Skeletal muscle tissue (tissue), 4 donors: ENCODE results near the gene DCXR. TPM values are rescaled to one million over a fixed set of nuclear protein-coding genes. Genes with fewer than 3 reads are reported as not detected.
A peak's percentile ranks its signal among the peaks of the same experiment; 100 is the strongest.

ENCODE experiments used
- H3K27ac ChIP-seq: one replicate; pipeline ENCODE4 v1.7.0; 2013; ENCODE audit warnings: mild to moderate bottlenecking, low read depth, low read length, inconsistent platforms
- H3K27me3 ChIP-seq, 3 donors: one replicate each; pipeline ENCODE4 v1.7.0; 2013; ENCODE audit warnings: low read length in 3 of 3; ENCODE audit not compliant: control insufficient read depth in 3 of 3, insufficient read depth in 3 of 3
- H3K36me3 ChIP-seq, 3 donors: one replicate each; pipeline ENCODE4 v1.7.0; 2013; ENCODE audit warnings: low read length in 3 of 3; ENCODE audit not compliant: control insufficient read depth in 3 of 3, insufficient read depth in 3 of 3
- H3K4me1 ChIP-seq, 3 donors: one replicate each; pipeline ENCODE4 v1.7.0; 2013; ENCODE audit warnings: low read length in 3 of 3, mild to moderate bottlenecking in 3 of 3; ENCODE audit not compliant: control insufficient read depth in 3 of 3, insufficient read depth in 3 of 3
- H3K4me3 ChIP-seq, 3 donors: one replicate each; pipeline ENCODE4 v1.7.0; 2013; ENCODE audit warnings: low read length in 3 of 3
- H3K9ac ChIP-seq, 3 donors: one replicate each; pipeline ENCODE4 v1.7.0; 2013; ENCODE audit warnings: low read length in 3 of 3, mild to moderate bottlenecking in 3 of 3, moderate library complexity in 2 of 3, low read depth in 1 of 3
- H3K9me3 ChIP-seq, 3 donors: one replicate each; pipeline ENCODE4 v1.7.0; 2013; ENCODE audit warnings: low read length in 3 of 3; ENCODE audit not compliant: control insufficient read depth in 3 of 3
- total RNA-seq: library from RNA; depleted of rRNA; stranded (reverse); fragments of >200 nt; gene quantifications from one replicate; pipeline ENCODE4 v1.2.3, GENCODE V29; 2014
- donor health status: Osteomylitis.

Gene DCXR
- total RNA-seq, 1 donor from 2014 or later: 20.4 TPM

DNA sequence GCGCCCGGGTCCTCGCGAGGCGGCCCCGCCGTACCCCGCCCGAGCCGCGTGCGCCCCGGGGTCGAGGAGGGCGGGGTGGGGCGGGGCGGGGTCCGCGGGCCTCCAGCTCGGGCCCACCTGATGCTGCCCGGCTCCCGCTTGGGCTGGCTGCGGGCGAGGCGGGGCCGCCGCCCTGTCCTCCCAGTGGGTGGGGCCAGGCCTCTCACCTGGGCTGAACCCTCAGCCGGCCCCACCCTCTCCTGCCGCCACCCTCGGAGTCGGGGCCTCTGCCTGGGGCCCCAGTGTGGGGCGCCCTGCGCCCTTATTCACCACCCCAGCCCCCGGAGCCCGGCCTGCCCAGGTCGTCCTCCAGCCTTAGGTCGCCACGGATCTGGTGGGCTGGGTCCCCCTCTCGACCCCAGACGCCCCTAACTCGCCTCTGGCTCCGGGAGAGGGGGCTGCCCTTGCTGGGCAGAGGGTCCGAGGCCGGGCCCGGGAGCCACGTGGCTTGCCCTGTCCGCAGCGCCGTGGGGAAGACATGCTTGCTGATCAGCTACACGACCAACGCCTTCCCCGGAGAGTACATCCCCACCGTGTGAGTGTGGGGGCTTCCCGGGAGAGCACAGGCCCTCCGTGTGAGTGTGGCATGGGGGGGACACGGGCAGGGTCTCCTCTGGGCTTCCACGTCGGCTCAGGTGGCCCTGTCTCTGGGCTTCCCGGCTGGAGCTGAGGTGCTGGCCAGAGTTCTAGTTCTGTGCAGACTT is 5.4 kb downstream of the DCXR start:
- Histone ChIP-seq H3K9ac (peak overlapping the region in 1 of 3 donors; percentile 40), H3K4me3 (no peak overlapping the region), H3K36me3 (peaks cover 2 to 11% (median 7%) of the 10 kb centered on the region in 3 donors), H3K27me3 (peaks cover 6 to 18% (median 7%) of the 10 kb centered on the region in 3 donors), H3K9me3 (no peaks in the 10 kb centered on the region), H3K27ac (no peak overlapping the region), H3K4me1 (peaks cover 13 to 40% (median 40%) of the 10 kb centered on the region in 3 donors)

DNA sequence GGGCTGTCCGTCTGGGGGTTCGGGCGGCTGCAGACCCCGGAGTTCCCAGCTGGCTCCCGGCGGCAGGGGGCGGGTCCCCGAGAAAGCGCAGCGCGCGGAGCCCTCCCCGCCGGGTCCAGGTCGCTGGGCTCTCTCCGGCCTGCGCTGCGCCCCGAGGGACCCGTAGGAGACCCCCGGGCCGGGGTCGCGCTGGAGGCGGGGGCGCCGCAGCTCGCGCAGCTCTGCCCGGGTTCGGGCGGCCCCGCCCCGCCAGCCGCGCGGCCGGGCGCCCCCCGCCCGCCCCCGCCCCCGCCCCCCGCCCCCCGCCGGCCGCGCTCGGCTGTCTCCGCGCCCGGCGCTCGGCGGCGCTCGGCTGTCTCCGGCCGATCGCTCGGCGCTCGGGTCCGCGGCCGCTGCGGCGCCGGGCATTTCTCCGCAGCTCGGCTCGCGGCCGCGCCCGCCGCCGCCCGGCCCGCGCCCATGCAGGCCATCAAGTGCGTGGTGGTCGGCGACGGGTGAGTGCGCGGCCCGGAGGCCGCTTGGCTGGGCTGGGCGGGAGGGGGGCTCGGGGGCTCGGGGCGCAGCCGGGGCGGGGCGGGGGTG is 6.1 kb downstream of the DCXR start, which contains the start of gene RAC3:
TSS of gene RAC3 (plus strand) at position 376 of the 582 bp plus-strand sequence. CDS start at position 460, 84 bp downstream.
- Histone ChIP-seq H3K36me3 (peaks cover 2 to 14% (median 7%) of the 10 kb centered on the region in 3 donors), H3K9ac (peak within 1 kb of the TSS in 1 of 3 donors; percentile 50), H3K27me3 (peaks cover 6 to 18% (median 7%) of the 10 kb centered on the region in 3 donors), H3K27ac (no peak within 1 kb of the TSS), H3K4me1 (peaks cover 8 to 34% (median 34%) of the 10 kb centered on the region in 3 donors), H3K9me3 (no peaks in the 10 kb centered on the region), H3K4me3 (peak within 1 kb of the TSS; percentile 7 to 71 (median 54))

DNA sequence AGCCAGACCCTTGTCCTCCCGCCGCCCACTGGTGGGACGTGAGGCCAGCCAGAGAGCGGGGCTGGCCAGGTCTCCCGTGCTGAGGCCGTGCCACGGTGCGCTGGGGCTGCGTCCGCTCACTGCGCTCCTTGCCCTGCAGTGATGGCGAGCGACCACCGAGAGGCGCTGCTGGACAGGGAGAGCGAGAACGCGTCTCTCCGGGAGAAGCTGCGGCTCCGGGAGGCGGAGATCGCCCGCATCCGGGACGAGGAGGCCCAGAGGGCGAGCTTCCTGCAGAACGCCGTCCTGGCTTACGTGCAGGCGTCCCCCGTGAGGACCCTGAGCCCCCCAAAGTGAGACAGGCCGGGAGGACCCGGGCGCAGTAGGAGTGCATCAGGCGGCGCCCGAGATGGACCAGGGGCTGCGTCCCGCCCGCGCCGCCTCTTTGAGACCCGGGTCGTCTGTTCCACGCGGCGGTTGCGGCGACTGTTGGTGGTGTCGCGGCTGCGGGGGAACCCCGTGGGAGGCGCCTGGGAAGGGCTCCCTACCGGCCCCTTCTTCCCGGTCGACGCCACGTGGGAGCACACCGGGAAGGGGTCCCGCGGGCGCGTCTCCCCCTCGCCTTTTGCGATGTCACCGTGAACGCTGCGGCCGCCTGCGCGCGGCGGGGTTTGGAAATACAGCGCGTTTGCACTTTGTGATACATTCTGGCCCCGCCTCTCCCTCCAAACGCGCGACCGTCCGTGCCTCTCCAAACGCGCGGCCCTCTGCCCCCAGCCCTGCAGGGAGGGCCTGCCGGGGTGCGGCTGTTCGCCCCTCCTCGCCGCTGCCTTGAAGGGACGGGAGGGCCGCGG is 6.8 kb downstream of the DCXR start:
- H3K27ac ChIP-seq: no peak overlapping the region
- H3K4me1 ChIP-seq: peaks cover 3 to 27% (median 27%) of the 10 kb centered on the region in 3 donors
- H3K4me3 ChIP-seq: peak overlapping the region; percentile 7 to 71 (median 54)
- H3K27me3 ChIP-seq: peaks cover 6 to 18% (median 7%) of the 10 kb centered on the region in 3 donors
- H3K9me3 ChIP-seq: no peaks in the 10 kb centered on the region
- peaks cover 2 to 10% (median 4%) of the 10 kb centered on the region in 3 donors for H3K36me3 ChIP-seq
- H3K9ac ChIP-seq: peak overlapping the region in 1 of 3 donors; percentile 50

DNA sequence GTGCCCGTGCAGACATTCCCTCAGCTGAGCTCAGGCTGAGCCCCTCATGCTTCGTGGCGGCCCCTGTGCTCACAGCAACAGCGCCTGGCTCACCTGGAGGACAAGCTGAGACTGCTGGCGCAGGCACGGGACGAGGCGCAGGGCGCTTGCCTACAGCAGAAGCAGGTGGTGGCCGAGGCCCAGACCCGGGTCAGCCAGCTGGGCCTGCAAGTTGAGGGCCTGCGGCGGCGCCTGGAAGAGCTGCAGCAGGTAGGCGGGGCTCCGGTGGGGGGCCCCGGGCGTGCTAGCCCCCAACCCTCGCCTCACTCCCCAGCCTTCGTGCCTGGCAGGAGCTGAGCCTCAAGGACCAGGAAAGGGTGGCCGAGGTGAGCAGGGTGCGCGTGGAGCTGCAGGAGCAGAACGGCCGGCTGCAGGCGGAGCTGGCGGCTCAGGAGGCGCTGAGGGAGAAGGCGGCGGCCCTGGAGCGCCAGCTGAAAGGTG is 7.5 kb downstream of the DCXR start:
- peaks cover 6 to 18% (median 7%) of the 10 kb centered on the region in 3 donors for H3K27me3 ChIP-seq
- peak overlapping the region in 2 of 3 donors; percentile 54 to 71 for H3K4me3 ChIP-seq
- H3K9ac ChIP-seq: peak overlapping the region in 1 of 3 donors; percentile 50
- no peaks in the 10 kb centered on the region for H3K9me3 ChIP-seq
- peaks cover 3 to 24% (median 23%) of the 10 kb centered on the region in 3 donors for H3K4me1 ChIP-seq
- H3K36me3 ChIP-seq: peaks cover 0 to 6% (median 2%) of the 10 kb centered on the region in 3 donors
- H3K27ac ChIP-seq: no peak overlapping the region

DNA sequence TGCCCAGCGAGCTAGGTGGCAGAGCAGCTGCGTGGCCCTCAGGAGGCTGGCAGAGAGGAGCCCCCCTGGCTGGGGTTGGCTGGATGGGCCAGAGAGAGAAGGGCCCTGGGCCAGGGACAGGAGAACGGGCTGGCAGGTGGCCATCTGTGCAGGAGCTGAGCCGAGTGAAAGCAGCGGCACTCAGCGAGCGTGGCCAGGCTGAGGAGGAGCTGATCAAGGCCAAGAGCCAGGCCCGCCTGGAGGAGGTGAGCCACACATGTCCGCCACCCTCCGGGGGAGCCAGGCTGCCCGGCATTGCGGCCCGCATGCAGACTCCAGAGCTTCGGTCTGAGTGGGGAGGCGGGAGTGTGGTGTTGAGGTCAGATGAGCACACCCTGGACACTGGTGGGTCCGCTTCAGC is 8.1 kb downstream of the DCXR start:
- Histone ChIP-seq H3K27ac (no peak overlapping the region), H3K9me3 (no peaks in the 10 kb centered on the region)

DNA sequence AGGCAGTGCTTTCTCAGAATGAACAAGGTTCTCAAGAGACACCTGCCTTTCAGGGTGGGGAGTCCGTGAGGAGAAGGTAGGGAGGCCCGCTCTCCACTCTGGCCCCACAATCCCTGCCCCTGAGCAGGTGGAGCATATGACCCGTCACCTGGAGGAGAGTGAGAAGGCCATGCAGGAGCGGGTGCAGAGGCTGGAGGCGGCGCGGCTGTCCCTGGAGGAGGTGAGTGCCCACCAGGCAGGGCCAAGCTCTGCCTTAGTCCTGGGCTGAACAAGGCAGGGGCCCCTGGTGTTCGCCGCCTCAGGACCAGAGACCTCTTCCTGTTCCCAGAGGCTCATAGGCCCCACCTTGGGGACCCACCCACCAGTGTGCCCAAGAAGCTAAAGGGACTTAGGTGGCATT is 8.5 kb downstream of the DCXR start:
- Histone ChIP-seq H3K9me3 (no peaks in the 10 kb centered on the region), H3K4me3 (no peak overlapping the region), H3K4me1 (peaks cover 5 to 30% (median 28%) of the 10 kb centered on the region in 3 donors), H3K27ac (no peak overlapping the region), H3K9ac (no peak overlapping the region), H3K36me3 (peaks cover 0 to 6% (median 2%) of the 10 kb centered on the region in 3 donors), H3K27me3 (peaks cover 6 to 18% (median 7%) of the 10 kb centered on the region in 3 donors)

More for the DNA sequence above, 8.1 kb downstream of the DCXR start:
- Histone ChIP-seq H3K4me3 (no peak overlapping the region), H3K27me3 (peaks cover 6 to 18% (median 7%) of the 10 kb centered on the region in 3 donors), H3K4me1 (peaks cover 3 to 26% (median 24%) of the 10 kb centered on the region in 3 donors), H3K36me3 (peaks cover 0 to 6% (median 2%) of the 10 kb centered on the region in 3 donors), H3K9ac (no peak overlapping the region)

DNA sequence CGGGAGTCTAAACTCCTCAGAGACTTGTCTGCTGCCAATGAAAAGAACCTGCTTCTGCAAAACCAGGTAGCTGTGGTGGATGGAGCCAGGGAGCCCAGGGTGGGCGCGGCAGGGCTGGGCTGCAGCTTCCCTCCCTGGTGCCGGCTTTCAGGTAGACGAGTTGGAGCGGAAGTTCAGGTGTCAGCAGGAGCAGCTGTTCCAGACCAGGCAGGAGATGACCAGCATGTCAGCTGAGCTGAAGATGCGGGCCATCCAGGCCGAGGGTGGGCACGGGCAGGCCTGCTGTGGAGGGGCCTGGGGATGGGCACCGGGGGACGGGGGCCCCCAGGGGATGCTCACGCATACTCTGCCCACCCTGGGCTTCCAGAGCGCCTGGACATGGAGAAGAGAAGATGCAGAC is 9.3 kb downstream of the DCXR start:
- Histone ChIP-seq H3K27ac (no peak overlapping the region), H3K9ac (no peak overlapping the region), H3K4me1 (peaks cover 11 to 37% (median 34%) of the 10 kb centered on the region in 3 donors), H3K36me3 (peaks cover 0 to 6% (median 2%) of the 10 kb centered on the region in 3 donors), H3K4me3 (no peak overlapping the region), H3K9me3 (no peaks in the 10 kb centered on the region), H3K27me3 (peaks cover 6 to 14% (median 7%) of the 10 kb centered on the region in 3 donors)

DNA sequence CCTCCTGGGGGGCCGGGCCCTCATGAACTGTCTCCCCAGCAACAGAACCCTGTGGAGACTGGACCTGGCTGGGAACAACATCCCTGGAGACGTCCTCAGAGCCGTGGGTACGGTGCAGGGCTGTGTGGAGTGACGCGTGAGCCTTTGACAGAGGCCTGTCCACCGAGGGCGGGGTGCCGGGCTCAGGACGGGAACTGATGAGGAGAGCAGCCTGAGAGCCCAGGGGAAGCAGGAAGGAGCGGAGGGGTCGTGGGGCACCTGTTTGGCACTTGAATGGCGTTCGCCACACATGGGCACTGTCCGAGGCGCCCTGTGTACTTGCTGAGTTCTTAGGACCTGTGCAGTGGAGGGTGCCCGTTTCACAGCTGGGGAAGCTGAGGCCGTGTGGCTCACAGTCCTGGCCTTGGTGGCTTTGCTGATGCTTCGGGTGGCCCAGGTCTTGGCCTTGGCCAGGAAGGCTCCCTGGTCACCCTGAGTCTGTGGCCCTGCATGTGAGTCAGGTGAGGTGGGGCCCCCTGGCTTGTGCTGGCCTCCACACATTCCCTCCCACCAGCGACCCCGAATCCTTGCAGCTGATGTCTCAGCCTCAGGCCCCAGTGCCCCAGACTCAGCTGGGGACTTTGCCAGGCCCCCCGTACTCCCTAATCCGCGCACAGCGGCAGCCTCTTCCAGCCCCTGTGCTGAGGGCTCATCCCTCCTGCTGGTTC is 11.9 kb downstream of the DCXR start:
- Histone ChIP-seq H3K27me3 (no peaks in the 10 kb centered on the region), H3K36me3 (peaks cover 0 to 6% (median 2%) of the 10 kb centered on the region in 3 donors), H3K9me3 (no peaks in the 10 kb centered on the region), H3K4me1 (peaks cover 24 to 44% (median 39%) of the 10 kb centered on the region in 3 donors), H3K9ac (peak overlapping the region in 1 of 3 donors; percentile 10), H3K4me3 (no peak overlapping the region), H3K27ac (no peak overlapping the region)

DNA sequence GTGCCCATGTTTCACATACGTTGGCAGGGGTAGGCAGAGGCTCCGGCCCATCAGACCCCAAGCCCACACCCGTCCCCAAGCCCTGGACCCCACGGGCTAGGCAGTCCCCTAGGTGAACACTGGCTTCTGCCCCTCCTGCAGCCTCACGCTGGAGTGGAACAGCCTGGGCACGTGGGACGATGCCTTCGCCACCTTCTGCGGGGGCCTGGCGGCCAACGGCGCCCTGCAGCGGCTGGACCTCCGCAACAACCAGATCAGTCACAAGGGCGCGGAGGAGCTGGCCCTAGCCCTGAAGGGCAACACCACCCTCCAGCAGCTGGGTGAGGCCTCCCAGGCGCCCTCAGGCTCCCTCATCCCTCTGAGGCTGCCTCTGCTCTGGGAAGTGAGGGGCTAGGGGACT is 12.6 kb downstream of the DCXR start:
- H3K4me3 ChIP-seq: no peak overlapping the region
- H3K27me3 ChIP-seq: no peaks in the 10 kb centered on the region
- no peak overlapping the region for H3K27ac ChIP-seq
- no peak overlapping the region for H3K9ac ChIP-seq
- peaks cover 24 to 43% (median 38%) of the 10 kb centered on the region in 3 donors for H3K4me1 ChIP-seq
- no peaks in the 10 kb centered on the region for H3K9me3 ChIP-seq
- peaks cover 0 to 6% (median 2%) of the 10 kb centered on the region in 3 donors for H3K36me3 ChIP-seq
